ENCODE results near the gene MBP.

Gene MBP

DNA sequence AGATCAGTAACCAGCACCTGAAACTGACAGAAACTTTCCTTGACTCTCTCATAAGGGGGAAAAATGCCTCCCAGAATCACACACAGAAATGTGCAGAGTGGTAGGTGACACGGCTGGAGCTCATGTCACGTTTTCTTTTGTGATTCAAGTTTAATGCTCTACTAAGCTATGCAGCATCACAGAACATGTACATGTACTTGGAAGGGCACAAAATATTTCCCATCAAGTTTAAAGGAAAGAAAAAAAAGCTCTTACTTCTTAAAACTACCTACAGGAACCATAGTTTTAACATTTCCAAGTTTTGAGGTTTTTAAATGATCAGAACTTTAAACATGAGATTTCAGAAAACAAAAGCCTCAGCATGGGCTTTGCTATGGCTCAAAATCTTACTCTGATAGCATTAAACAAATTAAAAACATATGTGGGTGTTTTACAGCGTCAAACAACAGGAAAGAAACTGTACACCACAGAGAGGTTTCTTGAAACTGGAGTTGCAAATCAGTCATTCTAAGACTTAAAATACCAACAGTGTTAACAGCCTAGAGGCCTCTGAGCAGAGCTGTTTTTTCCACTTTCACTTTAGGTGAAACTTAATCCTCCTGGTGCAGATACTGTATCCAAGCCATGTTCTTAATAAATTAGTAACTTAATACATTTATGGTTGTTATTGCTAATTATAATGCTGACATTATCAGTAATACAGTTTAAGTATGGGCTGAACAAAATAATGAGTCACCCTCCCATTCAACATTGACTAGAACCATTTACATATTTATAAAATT, 30.1 kb downstream of the MBP start:
- in situ Hi-C loops (cut with MboI; ENCODE audit: low sequenced_read_pairs): no loop called here

DNA sequence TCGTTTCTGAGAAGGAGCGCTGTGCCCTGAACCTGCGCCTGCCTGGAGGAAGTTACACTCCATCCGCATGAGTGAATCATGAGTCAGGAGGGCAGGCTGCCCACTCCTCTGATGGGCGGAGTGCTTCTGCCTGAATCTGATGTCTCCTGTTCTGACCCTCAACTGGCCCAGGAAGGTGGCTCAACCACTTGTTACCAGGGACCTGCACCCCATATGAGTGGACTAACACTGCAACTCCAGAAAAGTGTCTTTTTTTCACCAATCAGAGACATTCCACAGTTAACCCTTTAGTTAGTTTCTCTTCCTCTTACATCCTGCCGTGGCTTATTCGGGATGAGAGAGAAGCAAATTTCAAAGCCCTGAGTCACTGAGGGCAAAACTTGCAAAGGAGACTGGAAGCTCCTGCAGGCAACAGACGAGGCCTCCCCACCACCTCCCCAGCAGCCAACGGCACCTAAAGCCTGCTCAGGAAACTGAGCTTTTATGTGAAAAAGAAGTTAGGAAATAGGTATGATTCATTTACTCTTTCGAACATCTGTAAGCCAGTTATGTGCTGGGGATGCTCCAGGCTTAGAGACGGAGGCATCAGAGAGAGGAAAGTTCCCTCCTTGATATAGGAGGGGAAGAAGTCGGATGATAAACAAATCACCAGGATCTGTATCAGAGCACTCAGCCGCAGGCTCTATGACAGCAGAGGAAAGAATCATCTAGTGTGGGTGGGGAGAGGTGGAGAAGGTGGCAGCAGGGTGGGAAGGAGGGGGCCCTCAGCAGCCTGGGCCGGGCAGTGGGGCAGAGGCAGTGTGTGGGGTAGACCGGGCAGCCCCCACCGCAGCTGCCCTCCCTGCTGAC, 30.9 kb downstream of the MBP start:
- in situ Hi-C loops (cut with MboI; ENCODE audit: low sequenced_read_pairs): no loop called here

DNA sequence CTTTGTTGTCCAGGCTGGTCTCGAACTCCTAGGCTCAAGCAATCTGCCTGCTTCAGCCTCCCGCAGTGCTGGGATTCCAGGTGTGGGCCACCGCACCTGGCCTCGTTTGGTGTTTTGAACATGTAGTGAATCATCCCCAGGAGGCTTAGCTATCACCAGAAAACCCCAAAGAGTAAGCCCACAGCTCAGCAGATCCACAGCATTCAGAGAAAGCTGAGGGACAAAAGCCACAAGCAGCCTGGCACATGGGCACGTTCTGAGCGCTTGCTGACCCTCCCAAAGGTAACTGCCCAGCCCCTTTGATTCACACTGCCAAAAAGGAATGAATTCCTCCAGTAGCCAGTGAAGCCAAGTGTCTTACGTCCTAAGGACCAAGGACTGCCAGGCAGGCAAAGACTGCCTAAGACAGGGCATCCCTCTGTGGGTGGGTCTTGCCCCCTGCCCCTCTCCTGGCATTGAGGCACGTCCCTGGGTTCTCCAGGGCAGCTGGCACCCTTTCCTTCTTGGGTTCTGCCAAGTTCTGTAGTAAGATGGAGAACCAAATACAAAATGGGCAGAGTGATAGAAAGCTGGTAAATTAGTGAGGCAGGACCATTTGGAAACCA, 31.7 kb downstream of the MBP start:
- in situ Hi-C loops (cut with MboI; ENCODE audit: low sequenced_read_pairs): no loop called here

DNA sequence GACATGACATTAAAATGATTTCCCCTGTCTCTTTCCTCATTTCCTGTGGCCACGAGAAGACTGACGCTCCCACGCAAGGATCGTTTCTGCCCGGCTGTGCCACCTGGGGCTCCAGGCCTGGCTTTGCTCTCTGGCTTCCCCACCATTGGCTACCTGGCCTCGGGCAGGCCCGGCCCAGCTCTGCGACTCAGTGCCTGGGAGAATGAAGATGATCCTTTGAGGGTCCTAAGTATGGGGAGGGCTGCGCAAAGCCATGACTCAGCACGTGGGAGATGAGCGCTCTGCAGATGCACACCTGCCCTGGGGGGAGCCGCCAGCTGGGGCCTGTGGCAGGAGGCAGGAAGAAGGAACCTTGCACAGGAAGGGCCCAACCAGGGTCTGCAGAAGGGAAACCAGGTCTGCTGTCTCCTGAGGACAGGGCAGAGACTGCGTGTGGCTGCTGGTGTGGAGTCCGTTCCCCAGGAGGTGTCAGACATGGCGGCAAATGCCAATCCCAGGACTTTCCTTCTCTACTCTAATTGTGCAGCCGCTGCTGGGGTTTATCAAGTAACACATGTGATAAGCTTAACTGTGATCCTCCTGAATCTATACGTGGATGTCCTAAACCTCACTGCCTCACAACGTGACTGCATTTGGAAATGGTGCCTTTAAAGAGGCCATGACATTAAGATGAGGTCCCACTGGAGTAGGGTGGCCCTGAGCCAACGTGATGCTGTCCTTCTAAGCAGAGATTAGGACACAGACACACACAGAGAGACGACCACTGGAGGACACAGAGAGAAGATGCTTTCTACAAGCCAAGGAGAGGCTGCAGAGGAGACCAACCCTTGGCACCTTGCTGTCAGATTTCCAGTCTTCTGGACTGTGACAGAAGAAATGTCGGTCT, 32.9 kb downstream of the MBP start:
- in situ Hi-C loops (cut with MboI; ENCODE audit: low sequenced_read_pairs): no loop called here

DNA sequence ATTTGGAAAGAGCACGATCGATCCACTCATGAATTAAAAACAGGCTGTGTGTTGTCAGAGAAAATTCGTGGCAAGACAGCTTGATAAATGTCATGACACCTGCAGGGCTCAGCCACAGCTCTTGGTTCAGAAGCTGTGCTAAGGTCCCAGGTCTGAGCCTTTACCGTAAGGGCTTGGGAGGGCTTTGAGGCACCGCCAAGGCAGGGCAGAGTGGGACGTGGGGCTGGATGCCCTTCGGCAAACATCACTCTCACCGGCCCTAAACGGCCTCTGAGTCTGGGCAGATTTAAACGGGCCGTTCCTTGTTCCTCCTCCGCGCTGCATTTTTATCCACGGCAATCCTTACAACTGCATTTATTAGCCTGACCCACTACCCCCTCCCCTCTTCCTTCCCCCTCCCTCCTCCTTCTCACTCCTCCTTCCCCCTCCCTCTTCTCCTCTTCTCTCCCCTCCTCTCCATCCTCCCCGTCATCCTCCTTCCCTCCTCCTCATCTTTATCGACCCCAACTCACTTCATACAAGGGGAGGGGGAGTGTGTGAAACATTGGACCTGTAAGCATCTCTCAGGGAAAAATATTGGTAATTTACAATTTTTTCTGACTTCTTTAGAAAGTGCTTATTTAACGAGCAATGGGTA, 33.9 kb downstream of the MBP start:
- in situ Hi-C loops (cut with MboI; ENCODE audit: low sequenced_read_pairs): no loop called here

DNA sequence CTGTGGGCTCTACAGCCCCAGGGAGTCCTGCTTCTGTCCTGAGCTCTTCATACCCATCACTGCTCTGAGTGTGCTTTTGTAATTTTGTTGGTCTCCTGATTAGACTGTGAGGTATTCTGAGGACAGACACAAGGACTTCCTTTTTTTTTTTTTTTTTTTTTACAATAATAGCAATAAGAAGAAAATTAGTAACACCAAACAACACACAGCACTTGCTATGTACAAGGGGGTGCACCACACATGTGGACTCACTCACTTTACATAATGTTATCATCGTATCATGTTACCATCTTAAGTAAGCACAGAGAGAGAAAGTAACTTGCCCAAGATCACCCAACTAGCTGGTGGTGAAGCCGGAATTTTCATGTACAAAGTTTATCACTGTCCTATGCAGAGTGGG, 34.6 kb downstream of the MBP start:
- in situ Hi-C loops (cut with MboI; ENCODE audit: low sequenced_read_pairs): no loop called here

DNA sequence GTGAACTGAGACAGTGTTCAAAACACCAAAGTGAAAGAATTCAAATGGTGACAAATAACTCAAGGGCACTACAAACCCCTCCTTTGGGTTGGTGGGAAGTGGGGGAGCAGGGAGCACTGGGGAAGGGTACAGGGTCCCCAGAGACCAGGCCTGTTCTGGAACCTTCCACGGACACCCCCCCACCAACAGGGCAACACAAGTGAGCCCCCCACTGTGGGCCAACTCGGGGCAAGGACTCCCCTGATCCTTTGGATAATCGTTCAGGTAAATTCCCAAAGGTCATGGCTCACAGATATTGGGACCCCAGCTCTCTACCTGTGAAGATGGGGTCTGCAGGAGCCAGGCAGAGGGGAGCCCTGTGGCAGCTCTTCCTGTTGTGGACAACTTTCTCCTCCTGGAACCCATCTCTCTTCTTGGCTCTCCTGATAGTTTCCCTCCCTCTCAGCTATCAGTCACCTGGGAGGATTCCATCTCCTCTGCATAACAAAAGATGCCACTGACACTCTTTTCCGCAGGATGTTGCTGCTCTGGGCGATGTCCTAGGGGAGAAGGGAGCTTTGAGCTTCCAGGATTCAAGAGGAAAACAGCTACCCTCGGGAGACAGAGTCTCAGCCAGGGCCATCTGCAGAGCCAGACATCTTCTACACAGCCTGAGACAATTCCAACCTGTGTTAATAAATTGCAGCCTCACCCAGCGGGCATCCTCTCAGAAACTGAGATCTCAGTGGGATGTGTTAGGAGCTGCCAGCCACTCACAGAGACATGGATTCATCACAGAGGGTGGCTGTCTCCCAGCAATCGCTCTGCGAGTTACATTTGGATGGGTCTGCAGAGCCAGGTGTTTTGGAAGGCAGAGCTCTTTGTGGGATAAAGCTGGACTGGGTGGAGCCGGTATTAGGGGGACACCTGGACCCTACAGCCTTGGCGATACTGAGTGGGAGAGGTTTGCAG, 35.4 kb downstream of the MBP start:
- in situ Hi-C loops (cut with MboI; ENCODE audit: low sequenced_read_pairs): no loop called here

DNA sequence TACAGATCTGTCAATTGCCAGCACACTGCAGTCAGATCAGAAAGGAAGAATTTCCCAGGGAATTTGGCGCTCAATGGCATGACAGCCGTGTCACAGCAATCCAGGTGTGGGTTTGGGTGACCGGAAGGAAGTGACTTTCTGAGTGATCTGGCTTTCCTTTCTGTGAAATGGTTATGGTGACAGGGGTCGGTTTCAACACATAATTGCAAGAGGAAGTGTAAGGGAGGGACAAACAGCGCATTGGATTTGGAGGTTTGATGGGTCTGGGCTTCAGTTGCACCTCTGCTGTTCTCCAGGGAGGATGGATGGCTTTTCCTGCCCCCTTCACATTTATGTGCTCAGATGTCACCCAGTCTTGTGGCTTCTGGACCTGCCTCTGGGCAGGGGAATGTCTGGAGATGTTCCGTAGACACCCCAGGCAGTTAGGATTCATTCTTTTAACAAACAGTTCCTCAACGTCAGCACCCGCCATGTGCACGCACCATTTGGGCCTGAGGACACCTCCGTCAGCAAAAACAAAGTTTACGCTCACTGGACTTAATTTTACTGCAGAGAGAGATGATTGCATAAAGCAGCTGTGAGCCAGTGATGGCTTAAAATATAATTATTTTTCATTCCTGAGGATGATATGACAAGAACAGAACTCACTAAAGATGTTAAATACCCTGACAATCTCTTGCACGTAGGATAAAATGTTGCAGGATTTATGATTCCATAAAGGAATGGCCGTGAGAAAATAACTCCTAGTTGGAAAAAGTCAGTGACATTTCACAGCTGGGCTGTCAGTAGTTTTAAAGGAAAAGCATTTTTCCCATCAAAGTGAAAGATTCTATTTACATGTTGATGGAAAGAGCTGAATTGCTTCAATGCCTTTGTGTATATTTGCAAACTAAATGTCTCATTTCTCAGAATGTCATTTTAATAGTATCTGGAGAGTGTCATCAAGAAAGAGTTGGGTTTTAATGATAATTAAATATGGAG, 36.9 kb downstream of the MBP start:
- in situ Hi-C loops (cut with MboI; ENCODE audit: low sequenced_read_pairs): no loop called here

DNA sequence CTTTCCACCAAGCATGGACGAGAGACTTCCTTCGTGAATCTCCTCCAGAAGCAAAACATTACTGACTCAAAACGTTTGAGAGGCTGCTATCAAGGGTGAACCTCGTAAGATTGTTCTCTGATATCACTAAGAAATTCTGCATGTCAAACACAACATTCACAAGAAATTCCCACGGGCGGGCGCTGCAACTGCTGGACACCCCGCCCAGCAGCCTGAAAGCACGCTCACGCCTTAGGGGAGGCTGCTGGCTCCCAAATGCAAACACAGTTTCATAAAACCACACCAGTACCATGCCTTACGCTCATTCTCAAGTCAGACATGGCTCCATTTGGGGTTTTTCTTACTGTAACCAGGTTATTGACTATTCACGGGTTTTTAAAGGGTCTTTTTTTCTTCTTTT, 39.0 kb downstream of the MBP start:
- in situ Hi-C loops (cut with MboI; ENCODE audit: low sequenced_read_pairs): no loop called here

DNA sequence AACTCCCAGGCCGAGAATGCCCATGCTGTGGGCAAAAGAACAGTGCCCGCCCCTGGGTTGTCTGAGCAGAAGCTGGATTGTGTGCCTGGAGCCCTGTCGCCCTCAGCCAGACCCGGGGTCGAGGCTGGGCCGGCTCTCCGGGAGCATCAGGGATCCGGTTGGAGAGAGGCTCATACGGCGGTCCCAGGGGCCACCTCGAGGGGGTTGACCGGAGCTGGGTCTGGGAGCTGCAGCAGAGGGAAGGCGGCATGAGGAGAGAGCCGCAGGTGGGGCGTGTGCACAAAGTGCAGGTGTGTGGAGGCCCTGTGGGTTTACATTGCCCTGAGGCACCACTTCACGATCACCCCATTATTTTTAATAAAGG, 39.5 kb downstream of the MBP start:
- in situ Hi-C loops (cut with MboI; ENCODE audit: low sequenced_read_pairs): no loop called here

DNA sequence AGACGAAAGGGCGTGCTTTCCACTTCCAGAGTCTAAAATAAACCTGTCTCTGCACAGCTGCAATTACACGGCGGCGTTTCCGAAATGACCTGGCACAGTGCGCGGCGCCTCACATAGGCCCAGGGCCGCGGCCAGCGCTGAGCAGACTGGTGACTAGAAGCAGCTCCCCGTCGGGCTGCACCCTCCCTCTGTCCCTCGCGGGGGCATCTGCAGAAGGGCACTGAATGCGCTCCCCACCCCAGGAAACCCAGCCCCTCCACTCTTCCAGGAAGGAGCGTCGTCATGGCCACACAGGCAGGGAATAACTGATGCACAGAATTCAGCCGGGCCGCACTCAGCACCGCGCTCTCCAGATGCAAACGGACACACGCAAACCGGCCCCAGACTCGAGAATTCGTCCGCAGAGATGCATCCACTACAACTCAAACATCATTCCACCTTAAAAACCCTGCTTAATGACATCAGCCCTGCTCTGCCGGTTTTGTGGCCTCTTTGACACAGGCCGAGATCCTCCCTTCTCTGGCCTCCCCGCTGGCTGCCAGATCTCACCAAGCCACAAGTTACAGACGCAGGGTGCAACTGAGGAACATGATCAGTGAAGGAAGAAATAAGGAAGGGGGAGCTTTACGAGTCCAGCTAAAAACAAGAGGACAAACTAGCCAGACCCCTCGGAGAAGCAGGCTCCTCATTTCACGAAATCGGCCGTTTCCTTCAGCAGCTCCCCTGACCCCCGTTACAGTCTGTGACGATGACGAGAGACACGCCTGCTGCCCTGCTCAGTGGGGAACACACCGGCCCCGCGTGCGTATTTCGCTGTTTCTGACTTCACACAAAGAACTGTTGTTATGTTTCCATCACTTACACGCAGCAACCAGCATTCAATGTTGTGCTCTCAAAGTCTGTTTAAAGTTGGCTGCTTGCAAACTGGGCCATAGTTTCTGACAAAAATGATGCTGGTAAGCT, 40.2 kb downstream of the MBP start:
- in situ Hi-C loops (cut with MboI; ENCODE audit: low sequenced_read_pairs): no loop called here

DNA sequence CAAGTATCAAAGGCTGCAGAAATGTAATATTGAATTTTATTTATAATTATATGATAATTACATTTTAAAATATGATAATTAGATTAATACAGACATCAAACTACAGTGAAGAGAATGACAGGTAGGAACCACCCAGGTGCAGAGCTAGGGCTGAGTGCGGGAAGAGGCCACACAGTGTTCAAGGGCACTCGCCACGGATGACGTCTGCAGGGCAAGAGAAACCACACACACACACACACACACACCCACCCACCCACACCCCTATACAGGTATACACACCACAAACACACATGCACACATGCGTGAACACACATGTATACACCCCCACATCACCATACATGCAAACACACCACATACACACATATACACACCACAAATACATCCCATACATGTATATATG, 41.2 kb downstream of the MBP start:
- in situ Hi-C loops (cut with MboI; ENCODE audit: low sequenced_read_pairs): no loop called here

DNA sequence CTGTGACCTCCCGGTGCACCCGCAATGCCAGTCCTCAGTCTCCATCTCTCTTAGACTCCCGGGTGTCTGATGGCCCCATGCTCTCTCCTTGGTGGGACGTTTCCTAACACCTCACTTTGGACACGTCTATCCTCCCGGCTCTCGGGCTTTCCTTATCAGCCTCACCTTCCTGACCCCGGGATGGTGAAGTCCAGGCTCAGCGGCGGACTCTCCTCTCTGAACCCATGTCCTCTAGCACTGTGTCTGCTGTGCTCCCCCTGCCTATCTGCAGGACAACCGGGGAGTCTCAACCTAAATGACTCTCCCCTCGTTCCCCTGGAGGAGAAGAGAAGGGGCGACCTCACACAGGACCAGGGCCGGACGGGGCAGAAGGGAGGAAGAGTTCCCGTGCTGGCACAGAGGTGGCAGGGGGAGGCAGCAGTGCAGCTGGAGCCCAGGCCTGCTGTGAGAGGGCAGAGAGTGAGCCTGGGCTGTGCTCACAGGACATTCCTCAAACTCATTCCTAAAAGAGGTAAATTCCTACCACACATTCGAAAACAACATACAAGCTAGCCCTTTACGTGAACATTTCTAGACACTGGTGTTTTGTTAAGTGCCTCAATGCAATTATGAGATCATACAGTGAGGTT, 41.9 kb downstream of the MBP start:
- in situ Hi-C loops (cut with MboI; ENCODE audit: low sequenced_read_pairs): no loop called here

DNA sequence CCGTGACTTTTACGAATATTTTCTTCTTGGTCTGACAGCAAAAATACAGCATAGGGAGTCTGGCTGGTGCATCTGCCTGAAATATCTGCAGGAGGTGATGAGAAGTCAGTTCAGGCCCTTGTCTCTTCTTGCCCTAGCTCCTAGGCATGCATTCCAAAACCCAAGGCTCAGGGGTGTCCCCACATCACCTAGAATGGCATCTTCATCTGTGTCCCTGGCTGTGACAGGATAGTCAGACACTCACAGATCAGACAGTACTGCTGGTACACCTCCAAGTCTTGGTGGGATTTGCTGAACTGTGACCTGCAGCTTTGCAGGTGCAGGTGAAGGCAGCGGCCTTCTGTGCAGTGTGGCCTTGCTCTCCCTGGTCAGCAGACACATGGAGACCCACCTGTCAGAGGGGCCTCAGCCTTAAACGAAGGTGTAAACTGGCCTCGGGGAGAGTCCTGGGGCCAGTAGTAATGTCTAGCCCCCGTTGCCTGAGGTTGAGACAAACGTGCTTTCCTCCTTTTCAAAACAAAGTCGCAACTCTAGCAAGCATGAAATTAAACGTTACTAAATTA, 42.8 kb downstream of the MBP start:
- in situ Hi-C loops (cut with MboI; ENCODE audit: low sequenced_read_pairs): no loop called here

DNA sequence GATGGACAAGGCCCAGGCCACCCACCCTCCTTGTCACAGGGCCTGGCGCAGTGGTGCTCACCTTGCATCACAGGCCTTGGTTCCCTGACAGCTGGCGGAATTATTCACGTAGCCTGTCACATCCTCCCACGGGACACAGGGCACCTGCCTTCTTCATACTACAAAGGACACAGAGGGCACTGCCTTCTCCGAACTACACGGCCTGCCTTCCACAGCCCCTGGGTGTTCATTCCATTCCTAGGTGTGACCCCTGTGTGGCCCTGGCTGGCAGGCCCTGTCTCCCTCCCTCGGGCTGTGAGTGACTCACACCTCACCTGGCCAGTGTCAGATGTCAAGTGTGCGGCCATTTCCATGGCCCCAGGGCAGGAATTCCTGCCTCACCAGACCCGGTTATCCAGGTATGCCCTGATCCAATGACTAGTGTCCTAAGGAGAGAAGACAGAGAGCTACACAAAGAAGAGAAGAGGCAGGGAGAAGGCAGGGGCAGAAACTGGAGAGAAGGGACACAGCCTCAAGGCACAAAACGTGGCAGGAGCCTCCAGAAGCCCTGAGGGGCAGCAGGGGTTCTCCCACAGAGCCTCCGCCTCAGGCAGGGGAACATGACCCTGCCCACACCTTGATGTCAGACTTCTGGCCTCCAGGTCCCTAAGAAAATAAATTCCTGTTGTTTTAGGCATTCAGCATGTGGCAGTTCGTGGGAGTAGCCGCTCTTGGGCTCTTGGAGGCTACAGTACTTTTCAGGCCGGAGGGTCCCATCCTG, 43.4 kb downstream of the MBP start:
- in situ Hi-C loops (cut with MboI; ENCODE audit: low sequenced_read_pairs): no loop called here

All from HL-60/S4 treated with phorbol 12-myristate 13-acetate at 8.2 ng/mL for 4 days and 3 days (cell line).